DND-41 (cell line): ENCODE results near the gene BTBD7.

ENCODE experiments used
- EZH2 ChIP-seq: IDR thresholded peaks from 3 replicates; pipeline ENCODE4 v1.6.1; 2012; ENCODE audit warnings: borderline replicate concordance, low read depth, mild to moderate bottlenecking, moderate library complexity, low read length, inconsistent platforms; ENCODE audit not compliant: severe bottlenecking
- TF ChIP-seq, protein P1 (sequence below): IDR thresholded peaks from 2 replicates; pipeline ENCODE4 v1.5.1; 2012; ENCODE audit warnings: borderline replicate concordance, low read length, moderate library complexity, mild to moderate bottlenecking; ENCODE audit not compliant: poor library complexity, severe bottlenecking; ENCODE audit errors: extremely low read depth

DNA sequence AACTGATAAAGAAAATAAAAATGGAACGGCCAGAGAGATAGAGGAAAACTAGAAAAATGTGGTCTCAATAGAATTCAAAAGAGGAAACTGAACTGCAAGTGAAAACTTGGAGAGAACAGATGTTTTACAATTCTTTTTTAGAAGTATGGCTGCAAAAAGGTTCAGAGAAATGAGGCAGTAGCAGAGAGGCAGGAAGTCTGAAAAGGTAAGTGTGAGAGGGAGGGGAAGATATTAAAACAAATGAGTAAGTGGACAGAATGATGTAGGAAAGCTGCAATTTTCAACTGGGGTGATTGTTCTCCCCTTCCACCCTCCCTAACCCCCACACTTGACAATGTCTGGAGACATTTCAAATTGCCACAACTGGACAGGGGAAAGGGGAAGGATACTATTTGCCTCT lies 12.9 kb downstream of the BTBD7 start:
- TF ChIP-seq, protein P1, sequence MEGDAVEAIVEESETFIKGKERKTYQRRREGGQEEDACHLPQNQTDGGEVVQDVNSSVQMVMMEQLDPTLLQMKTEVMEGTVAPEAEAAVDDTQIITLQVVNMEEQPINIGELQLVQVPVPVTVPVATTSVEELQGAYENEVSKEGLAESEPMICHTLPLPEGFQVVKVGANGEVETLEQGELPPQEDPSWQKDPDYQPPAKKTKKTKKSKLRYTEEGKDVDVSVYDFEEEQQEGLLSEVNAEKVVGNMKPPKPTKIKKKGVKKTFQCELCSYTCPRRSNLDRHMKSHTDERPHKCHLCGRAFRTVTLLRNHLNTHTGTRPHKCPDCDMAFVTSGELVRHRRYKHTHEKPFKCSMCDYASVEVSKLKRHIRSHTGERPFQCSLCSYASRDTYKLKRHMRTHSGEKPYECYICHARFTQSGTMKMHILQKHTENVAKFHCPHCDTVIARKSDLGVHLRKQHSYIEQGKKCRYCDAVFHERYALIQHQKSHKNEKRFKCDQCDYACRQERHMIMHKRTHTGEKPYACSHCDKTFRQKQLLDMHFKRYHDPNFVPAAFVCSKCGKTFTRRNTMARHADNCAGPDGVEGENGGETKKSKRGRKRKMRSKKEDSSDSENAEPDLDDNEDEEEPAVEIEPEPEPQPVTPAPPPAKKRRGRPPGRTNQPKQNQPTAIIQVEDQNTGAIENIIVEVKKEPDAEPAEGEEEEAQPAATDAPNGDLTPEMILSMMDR = no peak
- no peak for TF ChIP-seq EZH2
